IPS DF 4.7 (cell line): ENCODE results near the gene ZNF32.
"Not testable (repeated sequence)": the region's sequence is repeated elsewhere in the genome, so short reads cannot be mapped to it uniquely, and the experiment has no call there.

Source experiments
- DNase-seq: peaks from one replicate; pipeline ENCODE4 v3.0.0-alpha.2; 2013; ENCODE audit warnings: low spot score; ENCODE audit errors: extremely low read depth

The ZNF32 gene

DNA sequence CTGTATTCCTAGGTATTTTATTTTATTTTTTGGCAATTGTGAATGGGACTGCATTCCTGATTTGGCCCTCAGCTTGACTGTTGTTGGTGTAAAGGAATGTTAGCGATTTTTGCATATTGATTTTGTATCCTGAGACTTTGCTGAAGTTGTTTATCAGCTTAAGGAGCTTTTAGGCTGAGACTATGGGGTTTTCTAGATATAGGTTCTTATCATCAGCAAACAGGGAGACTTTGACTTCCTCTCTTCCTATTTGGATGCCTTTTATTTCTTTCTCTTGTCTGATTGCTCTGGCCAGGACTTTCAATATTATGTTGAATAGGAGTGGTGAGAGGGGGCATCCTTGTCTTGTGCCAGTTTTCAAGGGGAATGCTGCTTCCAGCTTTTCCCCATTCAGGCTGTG is 12.9 kb downstream of the ZNF32 start:
- not testable (repeated sequence) for DNase-seq

DNA sequence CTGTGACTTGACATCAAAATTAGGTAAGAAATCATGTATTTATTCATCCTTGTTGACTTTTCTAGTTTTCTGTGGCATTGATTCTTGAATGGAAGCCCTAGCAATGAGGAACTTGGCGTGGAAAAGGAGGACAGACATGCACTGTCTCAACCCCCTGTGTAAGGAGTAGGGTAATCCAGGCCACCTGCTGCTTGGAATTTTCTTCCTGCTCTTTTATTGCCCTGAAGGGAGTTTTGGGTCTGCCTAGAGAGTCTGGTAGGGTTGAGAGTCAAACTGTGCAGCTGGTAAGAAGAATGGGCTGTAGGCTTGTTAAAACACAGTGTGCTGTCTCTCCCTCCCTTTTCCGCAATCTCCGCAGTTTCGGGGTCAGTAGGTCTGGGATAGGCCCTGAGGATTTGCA is 19.7 kb downstream of the ZNF32 start:
- no peak for DNase-seq

DNA sequence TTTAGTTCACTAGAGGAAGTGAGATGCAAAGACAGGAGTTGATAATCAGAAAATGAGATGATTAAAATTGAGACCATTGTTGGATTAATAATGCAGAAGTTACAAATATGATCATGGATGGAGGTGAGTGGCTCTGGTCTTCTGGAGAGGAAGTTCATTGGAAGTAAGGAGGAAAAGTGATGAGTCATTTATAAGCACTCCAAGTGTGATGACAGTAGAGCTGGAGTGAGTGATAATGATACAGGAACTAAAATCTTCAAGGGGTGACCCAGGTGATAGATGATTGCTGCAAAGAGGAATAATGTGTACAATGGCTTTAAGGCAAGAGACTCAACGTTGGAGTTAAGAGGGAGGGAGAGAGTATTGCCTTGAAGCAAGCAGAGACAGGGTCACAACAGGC is 20.7 kb downstream of the ZNF32 start:
- DNase-seq, result no peak

DNA sequence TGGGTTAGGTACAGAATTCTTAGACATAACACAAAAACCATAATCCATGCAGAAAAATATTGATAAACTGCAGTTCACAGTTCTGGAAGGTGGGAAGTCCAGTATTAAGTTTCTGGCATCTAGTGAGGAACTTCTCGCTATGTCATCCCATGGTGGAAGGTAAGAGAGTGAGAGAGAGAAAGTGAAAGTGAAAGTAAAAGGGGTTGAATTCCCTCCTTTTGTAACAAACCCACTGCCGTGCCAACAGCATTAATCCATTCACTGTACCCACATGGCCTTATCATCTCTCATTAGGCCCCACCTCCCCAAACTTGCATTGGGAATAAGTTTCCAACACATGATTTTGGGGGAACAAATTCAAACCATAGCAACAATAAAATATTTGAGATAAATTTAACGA is 25.3 kb downstream of the ZNF32 start:
- DNase-seq, result no peak

DNA sequence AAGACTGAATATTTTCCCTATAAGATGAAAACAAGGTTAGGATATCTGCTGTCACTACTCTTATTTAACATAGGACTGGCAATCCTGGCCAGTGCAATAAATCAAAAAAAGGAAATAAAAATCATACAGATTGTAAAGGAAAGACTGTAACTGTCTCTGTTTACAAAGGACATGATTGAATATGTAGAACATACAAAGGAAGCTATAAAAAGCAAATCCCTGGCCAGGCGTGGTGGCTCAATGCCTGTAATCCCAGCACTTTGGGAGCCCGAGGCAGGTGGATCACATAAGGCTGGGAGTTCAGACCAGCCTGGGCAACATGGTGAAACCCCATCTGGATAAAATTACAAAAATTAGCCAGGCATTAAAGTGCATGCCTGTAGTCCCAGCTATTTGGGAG is 26.6 kb downstream of the ZNF32 start:
- no peak for DNase-seq

DNA sequence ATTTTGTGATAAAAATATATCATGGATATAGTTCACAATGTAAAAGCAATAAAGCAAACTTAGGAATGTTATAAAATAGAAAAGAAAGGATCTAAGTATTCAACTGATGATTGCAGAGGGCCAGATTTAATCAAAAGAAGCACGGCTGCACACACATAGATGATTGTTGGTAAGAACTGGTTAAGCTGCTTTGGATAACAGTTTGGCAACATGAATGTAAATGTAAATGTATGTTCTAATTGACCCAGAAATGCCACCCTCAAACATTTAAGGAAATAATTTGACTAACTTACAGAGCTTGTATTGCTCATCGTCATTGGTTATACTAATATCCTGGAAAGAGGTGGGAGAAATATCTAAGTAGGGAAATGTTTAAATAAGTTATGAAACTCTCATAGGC is 29.3 kb downstream of the ZNF32 start:
- no peak for DNase-seq

DNA sequence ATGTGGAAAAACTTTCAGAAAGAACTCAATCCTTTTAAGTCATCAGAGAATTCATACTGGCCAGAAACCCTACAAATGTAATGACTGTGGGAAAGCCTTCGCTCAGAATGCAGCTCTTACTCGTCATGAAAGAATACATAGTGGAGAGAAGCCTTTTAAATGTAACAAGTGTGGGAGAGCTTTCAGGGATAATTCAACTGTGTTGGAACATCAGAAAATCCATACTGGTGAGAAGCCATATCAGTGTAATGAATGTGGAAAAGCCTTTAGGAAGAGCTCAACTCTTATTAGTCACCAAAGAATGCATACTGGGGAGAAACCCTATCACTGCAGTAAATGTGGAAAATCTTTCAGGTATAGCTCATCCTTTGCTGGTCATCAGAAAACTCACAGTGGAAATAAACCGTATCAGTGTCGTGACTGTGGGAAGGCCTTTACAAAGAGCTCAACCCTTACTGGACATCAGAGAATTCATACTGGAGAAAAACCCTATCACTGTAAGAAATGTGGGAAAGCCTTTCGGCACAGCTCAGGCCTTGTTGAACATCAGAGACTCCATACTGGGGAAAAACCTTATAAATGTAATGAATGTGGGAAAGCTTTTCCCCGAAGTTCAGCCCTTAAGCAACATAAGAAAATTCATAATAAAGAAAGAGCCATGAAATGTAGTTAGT is 31.8 kb downstream of the ZNF32 start:
- DNase-seq, result no peak

DNA sequence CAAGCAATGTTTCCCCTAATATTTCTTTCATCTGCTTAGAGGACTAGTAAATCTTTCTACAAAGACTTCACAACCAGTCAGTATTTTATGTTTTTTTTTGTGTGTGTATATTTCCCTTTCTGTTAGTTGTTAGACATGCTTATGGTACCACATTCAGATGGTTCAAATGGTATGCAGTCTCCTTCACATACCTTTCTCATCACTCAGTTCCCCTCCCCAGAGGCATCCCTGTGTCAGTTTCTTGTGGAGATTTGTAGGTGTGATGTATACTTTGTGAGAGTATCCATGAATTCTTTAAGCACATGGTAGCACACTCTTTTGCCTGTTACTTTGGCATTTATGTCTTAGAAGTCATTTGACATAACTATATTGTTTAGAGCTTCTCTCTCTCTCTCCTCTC is 38.0 kb downstream of the ZNF32 start:
- DNase-seq, result no peak

DNA sequence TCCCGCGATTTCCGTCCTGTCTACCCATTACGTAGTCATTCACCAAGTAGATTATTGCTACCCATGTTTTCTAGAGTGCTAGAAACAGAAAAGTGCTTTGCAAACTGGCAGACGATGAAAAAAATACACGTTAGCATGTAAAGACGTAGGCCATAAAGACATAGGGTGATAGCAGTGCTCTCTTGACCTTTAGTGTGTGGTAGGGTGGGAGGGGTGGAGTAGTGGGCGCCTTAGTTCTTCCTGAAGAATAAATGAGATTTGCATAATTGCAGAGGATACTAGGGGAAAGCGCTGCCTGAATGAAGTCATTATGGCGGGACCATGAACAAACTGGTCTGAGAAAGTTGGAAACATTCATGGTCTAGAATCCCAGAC is 41.5 kb downstream of the ZNF32 start:
- DNase-seq, result no peak

DNA sequence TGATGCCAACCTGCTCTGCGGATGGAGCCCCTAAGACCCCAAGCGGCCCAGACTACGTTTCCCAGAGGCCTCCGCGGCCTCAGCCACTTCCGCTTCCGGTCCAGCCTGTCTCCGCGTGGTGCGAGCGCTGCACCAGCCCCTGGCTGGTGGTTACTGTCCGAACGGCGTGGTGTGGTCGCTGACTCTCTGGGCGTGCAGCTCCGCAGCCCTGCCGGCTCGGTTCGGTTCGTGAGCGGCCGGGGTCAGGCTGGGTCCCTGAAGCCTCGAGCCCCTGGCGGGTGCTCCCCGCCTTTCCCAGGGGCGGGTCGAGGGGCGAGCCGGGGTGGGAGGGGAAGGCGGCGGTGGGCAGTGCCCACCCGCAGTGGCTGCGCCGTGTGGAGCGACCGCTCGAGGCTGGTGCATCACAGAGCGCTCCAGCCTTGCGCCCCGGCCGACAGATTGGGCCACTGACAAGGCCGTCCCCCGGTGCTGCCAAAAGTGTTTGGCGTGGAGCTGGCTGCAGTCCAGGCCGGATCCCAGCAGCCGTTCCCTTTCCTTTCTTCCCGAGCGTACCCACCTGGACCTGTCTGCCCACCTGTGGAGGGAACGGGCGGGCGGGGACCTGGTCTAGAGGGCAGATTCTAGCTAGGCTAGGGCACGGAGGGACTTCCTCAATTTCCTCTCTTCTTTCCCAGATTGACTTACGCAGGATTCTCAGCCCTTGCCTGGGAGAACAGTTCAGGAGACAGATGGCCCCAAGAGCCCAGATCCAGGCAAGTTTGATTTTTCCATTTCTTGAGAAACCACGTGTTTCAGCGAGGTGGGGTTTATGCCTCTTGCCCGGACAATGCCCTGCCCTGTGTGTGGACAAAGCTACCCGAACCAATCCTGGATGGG is 42.1 kb downstream of the ZNF32 start, which contains the start of gene ZNF485:
Gene ZNF485, plus strand, starts transcription at position 116 of the 876 bp plus-strand sequence. Its CDS starts 613 bp downstream, at position 729.
- peak; percentile 56 for DNase-seq

DNA sequence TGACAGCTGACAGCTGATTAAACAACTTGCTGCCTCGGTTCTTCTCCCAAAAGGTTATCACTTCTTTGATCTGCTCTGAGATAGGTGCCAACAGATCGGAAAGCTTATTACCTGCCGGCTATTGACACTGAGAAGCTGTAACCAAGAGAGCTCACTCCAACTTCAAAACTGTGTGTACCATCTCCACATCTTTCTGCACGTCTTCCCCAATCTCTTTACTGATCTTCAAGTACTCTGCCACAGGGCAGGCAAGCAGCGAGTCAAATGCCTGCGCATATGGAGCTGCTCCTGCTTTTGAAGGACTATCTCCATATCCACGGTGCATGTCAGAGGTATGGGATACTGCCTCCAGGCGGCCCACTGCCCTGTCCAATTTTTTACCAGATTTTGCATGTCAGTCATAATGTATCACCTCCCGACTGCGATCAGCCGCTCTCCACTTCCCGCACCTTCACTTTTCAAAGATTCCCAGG is 42.8 kb downstream of the ZNF32 start:
- no peak for DNase-seq

DNA sequence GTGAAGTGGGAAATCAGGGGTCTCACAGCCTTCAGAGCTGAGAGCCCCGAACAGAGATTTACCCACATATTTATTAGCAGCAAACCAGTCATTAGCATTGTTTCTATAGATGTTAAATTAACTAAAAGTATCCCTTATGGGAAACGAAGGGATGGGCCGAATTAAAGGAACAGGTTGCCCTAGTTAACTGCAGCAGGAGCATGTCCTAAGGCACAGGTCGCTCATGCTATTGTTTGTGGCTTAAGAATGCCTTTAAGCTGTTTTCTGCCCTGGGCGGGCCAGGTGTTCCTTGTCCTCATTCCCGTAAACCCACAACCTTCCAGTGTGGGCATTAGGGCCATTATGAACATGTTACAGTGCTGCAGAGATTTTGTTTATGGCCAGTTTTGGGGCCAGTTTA is 47.1 kb downstream of the ZNF32 start:
- DNase-seq, result not testable (repeated sequence)

DNA sequence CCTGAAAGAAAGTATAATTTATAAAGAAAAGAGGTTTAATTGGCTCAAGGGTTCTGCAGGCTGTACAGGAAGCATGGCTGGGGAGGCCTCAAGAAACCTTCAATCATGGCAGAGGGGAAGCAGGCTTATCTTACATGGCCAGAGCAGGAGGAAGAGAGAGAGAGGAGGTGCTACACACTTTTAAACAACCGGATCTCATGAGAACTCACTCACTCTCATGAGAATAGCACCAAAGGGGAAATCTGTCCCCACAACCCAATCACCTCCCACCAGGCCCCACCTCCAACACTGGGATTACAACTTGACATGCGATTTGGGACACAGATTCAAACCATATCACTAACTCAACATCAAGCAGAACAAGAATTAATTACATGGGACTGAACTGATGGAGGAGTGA is 49.3 kb downstream of the ZNF32 start:
- DNase-seq, result no peak

DNA sequence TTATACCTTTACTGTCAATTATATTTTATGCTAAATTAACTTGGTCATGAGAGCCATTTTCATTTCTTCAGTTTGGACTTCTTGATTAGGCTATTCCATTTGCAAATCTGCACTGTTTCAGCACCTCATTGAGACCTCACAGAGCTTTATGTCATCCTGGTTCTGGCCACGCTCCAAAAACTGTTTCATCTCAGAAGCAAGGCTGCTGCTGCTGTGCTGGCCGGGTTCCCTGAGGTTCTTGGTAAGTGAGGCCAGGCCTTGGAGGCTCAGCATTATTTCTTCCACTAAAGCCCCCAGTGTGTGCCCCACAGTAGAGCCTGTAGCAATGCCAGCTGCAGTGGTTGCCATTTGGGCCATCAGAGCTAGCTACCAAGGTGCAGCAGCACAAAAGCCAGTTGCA is 50.2 kb downstream of the ZNF32 start:
- no peak for DNase-seq

DNA sequence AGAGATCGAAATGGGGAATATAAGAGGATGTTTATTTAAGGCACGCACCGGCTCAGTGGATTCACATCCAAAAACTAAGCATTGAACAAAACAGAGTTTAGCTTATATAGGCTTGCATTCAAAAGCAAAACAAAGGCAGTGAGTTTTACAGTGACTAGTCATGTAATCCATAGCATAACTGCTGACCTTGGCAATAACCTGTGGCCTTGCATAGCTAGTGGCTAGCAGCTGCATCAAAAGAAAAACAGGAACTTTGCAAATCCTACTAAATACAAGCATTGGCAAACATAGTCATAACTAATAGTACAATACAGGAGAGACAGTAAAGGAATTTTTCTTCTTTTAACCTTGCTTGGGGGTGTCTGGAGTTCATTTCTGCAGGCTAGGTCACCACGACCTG is 52.1 kb downstream of the ZNF32 start:
- no peak for DNase-seq

DNA sequence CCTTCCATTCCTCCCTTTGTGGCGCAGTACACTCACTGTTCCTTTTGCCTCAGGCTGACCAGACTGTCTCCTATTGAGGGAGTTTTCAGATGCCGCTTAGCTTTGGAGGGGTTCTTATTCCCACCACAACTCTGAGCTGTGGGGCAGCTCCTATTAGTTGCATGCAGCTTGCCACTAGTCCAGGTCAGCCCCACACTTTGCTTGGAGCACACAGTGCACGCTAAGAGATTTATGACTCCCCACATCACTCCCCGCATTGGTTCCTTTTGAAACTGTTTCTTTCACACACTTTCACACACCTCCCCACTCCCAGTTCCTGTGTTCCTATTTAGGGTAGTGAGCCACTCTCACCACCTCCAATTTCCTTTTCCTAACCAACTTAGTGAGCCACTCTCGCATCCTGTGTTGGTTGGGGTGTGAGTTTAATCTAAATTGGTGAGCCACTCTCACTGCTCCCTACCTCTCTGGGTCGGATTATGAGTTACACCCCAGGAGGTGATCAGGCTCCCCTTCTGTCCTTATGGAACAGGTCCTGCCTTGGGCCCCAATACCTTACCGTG is 52.9 kb downstream of the ZNF32 start:
- no peak for DNase-seq

DNA sequence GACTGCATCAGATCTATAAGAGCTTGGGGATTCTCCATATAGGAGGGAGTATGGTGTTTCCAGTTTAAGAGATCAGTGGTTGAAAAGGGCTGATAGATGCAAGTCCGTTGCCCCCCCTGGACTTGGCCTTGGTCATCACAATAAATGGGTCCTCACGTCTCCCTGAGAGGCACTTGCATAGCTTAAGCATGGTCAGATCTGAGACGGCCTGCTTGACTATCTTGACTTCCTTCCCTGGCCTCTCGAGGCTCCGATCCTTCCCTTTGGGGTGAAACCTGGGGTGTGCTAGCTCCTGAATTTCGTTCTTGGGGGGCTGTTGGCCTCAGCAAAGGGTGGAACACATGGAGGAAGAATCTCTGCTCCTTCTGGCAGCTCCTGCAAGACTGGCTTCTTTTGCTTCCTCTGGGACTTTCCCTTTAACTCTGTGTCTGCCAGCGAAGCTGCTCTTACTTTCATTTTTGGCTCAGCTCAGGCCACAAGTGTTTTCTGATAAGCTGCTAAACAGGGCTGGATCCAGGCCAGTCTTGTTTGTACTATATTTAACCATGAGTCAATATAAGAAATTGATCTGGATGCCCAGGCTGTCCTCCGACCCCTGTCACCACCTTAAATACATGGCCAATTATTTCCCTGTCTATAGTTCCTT is 53.6 kb downstream of the ZNF32 start:
- DNase-seq, result no peak
